Cardiac septum (tissue), 1 donor: ENCODE data around the gene HEG1. TPM values are rescaled to one million over a fixed set of nuclear protein-coding genes. Genes with fewer than 3 reads are reported as not detected.

Experiments
- DNase-seq: peaks from one replicate; pipeline ENCODE4 v3.0.0-alpha.2; 2020; ENCODE audit warnings: low spot score
- intact Hi-C: fragments of 100-400 bp; cut with DNase I; formaldehyde crosslinking; loops from one replicate; pipeline ENCODE4 v1.14.0; 2022
- total RNA-seq: library from RNA; stranded (reverse); fragmentation: NEBNext Ultra II Directional; extraction: Animal tissue kit (Norgen Biotek cat#: 25700); gene quantifications from one replicate; pipeline ENCODE4 v1.2.1, GENCODE V29; 2021
- donor health status: DM: no; HTN: no; CAD: no.

The HEG1 gene
- total RNA-seq, 1 donor from 2014 or later, result 151 TPM

- DNase-seq, result no peak
Measured at GRCh38 chr3:125051715-125052581, 3.8 kb downstream of the HEG1 start.

GRCh38 chr3:125051205-125051604 lies 4.6 kb downstream of the HEG1 start:
- no peak for DNase-seq
- intact Hi-C loops, result loop anchor here (10.0 kb wide), 2 partner anchors 266 to 324 kb away; partner anchors contain the start of gene ZNF148

More at GRCh38 chr3:125051715-125052581, 3.8 kb downstream of the HEG1 start:
- intact Hi-C loops, result loop anchor here (10.0 kb wide), 2 partner anchors 267 to 323 kb away; partner anchors contain the start of gene ZNF148

- intact Hi-C loops, result loop anchor here (10.0 kb wide), 2 partner anchors 266 to 324 kb away; partner anchors contain the start of gene ZNF148
Measured at GRCh38 chr3:125050488-125051090, 5.2 kb downstream of the HEG1 start.

GRCh38 chr3:125048282-125048681 lies 7.5 kb downstream of the HEG1 start:
- intact Hi-C loops, result no loop called here
- DNase-seq, result no peak

More at GRCh38 chr3:125050488-125051090, 5.2 kb downstream of the HEG1 start:
- DNase-seq, result no peak

GRCh38 chr3:125045965-125046364 lies 9.8 kb downstream of the HEG1 start:
- DNase-seq, result no peak
- intact Hi-C loops, result no loop called here

GRCh38 chr3:125045194-125045593 lies 10.6 kb downstream of the HEG1 start:
- intact Hi-C loops, result no loop called here
- DNase-seq, result no peak

- intact Hi-C loops, result loop anchor here (1.0 kb wide), 1 partner anchor 50 kb away; no protein-coding TSS in a partner anchor
Measured at GRCh38 chr3:125043599-125044151, 12.1 kb downstream of the HEG1 start.

GRCh38 chr3:125042725-125043406 lies 12.9 kb downstream of the HEG1 start:
- intact Hi-C loops, result loop anchor here (1.0 kb wide), 1 partner anchor 50 kb away; no protein-coding TSS in a partner anchor

More at GRCh38 chr3:125043599-125044151, 12.1 kb downstream of the HEG1 start:
- no peak for DNase-seq

GRCh38 chr3:125039131-125040100 lies 16.4 kb downstream of the HEG1 start:
- intact Hi-C loops, result no loop called here
- no peak for DNase-seq

More at GRCh38 chr3:125042725-125043406, 12.9 kb downstream of the HEG1 start:
- DNase-seq, result peak; percentile 87

- DNase-seq, result no peak
- intact Hi-C loops, result no loop called here
Measured at GRCh38 chr3:125037498-125038150, 18.2 kb downstream of the HEG1 start.

GRCh38 chr3:125035217-125035616 lies 20.6 kb downstream of the HEG1 start:
- intact Hi-C loops, result no loop called here

GRCh38 chr3:125033616-125034015 lies 22.2 kb downstream of the HEG1 start:
- intact Hi-C loops, result no loop called here
- no peak for DNase-seq

More at GRCh38 chr3:125035217-125035616, 20.6 kb downstream of the HEG1 start:
- no peak for DNase-seq

GRCh38 chr3:125033135-125033534 lies 22.7 kb downstream of the HEG1 start:
- intact Hi-C loops, result no loop called here

GRCh38 chr3:125032683-125033082 lies 23.1 kb downstream of the HEG1 start:
- no peak for DNase-seq
- intact Hi-C loops, result no loop called here

More at GRCh38 chr3:125033135-125033534, 22.7 kb downstream of the HEG1 start:
- DNase-seq, result no peak

- intact Hi-C loops, result no loop called here
- no peak for DNase-seq
Measured at GRCh38 chr3:125032100-125032643, 23.6 kb downstream of the HEG1 start.

GRCh38 chr3:125031544-125031943 lies 24.3 kb downstream of the HEG1 start:
- DNase-seq, result no peak
- intact Hi-C loops, result no loop called here

GRCh38 chr3:125028657-125029056 lies 27.1 kb downstream of the HEG1 start:
- intact Hi-C loops, result no loop called here
- no peak for DNase-seq
